ENCODE results near the gene ELF1.

Gene ELF1

GRCh38 chr13:41054919-41055619 is 36.0 kb upstream of the ELF1 start:
- TF ChIP-seq REST (IDR thresholded peaks at IDR 0.05; ENCODE audit: insufficient replicate concordance, low read depth) = no peak
- TF ChIP-seq SPI1 (IDR thresholded peaks at IDR 0.05; ENCODE audit: borderline replicate concordance, low read depth) = no peak
- no peak for TF ChIP-seq POLR2AphosphoS5 (IDR thresholded peaks at IDR 0.05; ENCODE audit: low read depth)
- no peak for TF ChIP-seq GABPA (IDR thresholded peaks at IDR 0.05; ENCODE audit: low read depth)
- peak; percentile 28 for TF ChIP-seq CTCF (IDR thresholded peaks at IDR 0.05; ENCODE audit: insufficient read depth, low read length)
- Histone ChIP-seq H3K27me3 (ENCODE audit: insufficient read depth, poor library complexity, severe bottlenecking) (no peaks in the 10 kb centered on the region), H3K4me3 (replicated peaks; ENCODE audit: insufficient read depth, low read length) (no peak overlapping the region), H3K27ac (replicated peaks) (no peak overlapping the region)
- DNase-seq (ENCODE audit: low read depth in 1 of 2, low spot score in 1 of 2) = peak in 1 of 2 experiments; percentile 50

GRCh38 chr13:41054212-41054877 is 35.2 kb upstream of the ELF1 start:
- Histone ChIP-seq H3K27ac (replicated peaks) (peak overlapping the region; percentile 14), H3K27me3 (ENCODE audit: insufficient read depth, poor library complexity, severe bottlenecking) (no peaks in the 10 kb centered on the region), H3K4me3 (replicated peaks; ENCODE audit: insufficient read depth, low read length) (no peak overlapping the region)
- DNase-seq (ENCODE audit: low read depth in 1 of 2, low spot score in 1 of 2) = peak in 1 of 2 experiments; percentile 69
- TF ChIP-seq GABPA (IDR thresholded peaks at IDR 0.05; ENCODE audit: low read depth) (no peak), REST (IDR thresholded peaks at IDR 0.05; ENCODE audit: insufficient replicate concordance, low read depth) (no peak), POLR2AphosphoS5 (IDR thresholded peaks at IDR 0.05; ENCODE audit: low read depth) (no peak), CTCF (IDR thresholded peaks at IDR 0.05; ENCODE audit: insufficient read depth, low read length) (peak; percentile 40), SPI1 (IDR thresholded peaks at IDR 0.05; ENCODE audit: borderline replicate concordance, low read depth) (no peak)

DNA sequence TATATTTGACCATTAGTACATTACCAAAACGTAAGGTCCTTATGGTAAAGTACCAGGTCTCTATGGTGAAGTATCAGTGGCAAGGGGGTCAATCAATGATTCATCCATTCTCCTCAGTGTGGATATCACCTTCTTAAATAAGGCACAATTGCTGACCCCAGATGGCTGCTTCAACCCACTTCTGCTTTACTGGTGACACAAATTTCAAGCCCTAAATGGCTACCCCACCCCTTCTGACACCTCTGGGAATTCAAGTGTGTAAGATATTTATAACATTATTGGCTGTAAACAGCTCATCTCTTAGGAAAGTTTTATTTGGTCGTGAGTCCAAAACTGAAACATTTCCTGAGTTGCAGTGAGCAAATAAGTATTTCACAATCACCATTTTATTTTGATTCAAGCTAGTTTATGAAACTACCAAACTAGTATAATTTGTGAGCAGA is 34.3 kb upstream of the ELF1 start:
- H3K27ac ChIP-seq (replicated peaks) = peak overlapping the region; percentile 14
- TF ChIP-seq POLR2AphosphoS5 (IDR thresholded peaks at IDR 0.05; ENCODE audit: low read depth) = no peak
- TF ChIP-seq SPI1 (IDR thresholded peaks at IDR 0.05; ENCODE audit: borderline replicate concordance, low read depth) = peak; percentile 94
- H3K27me3 ChIP-seq (ENCODE audit: insufficient read depth, poor library complexity, severe bottlenecking) = no peaks in the 10 kb centered on the region
- H3K4me3 ChIP-seq (replicated peaks; ENCODE audit: insufficient read depth, low read length) = no peak overlapping the region
- DNase-seq (ENCODE audit: low read depth in 1 of 2, low spot score in 1 of 2) = peak in 1 of 2 experiments; percentile 68

GRCh38 chr13:41052441-41052840 is 33.3 kb upstream of the ELF1 start:
- no peak for DNase-seq (ENCODE audit: low read depth in 1 of 2, low spot score in 1 of 2)
- Histone ChIP-seq H3K4me3 (replicated peaks; ENCODE audit: insufficient read depth, low read length) (no peak overlapping the region), H3K27me3 (ENCODE audit: insufficient read depth, poor library complexity, severe bottlenecking) (no peaks in the 10 kb centered on the region), H3K27ac (replicated peaks) (0 out of 2 replicates have a peak overlapping the region, but pooled peaks have one; percentile 9)
- TF ChIP-seq REST (IDR thresholded peaks at IDR 0.05; ENCODE audit: insufficient replicate concordance, low read depth) = no peak
- no peak for TF ChIP-seq POLR2AphosphoS5 (IDR thresholded peaks at IDR 0.05; ENCODE audit: low read depth)
- no peak for TF ChIP-seq GABPA (IDR thresholded peaks at IDR 0.05; ENCODE audit: low read depth)
- no peak for TF ChIP-seq SPI1 (IDR thresholded peaks at IDR 0.05; ENCODE audit: borderline replicate concordance, low read depth)
- TF ChIP-seq CTCF (IDR thresholded peaks at IDR 0.05; ENCODE audit: insufficient read depth, low read length) = no peak

Data from HL-60 (cell line).